Hepatocyte (in vitro differentiated cells): ENCODE measurements around the gene HOXD11.

ENCODE experiments used
- CTCF ChIP-seq: fragments of 200-600 bp; sonication (generic); IDR thresholded peaks from 2 replicates; pipeline ENCODE4 v1.5.1; 2016; ENCODE audit warnings: antibody characterized with exemption, mild to moderate bottlenecking; ENCODE audit not compliant: poor library complexity
- EZH2 ChIP-seq: fragments of 200-600 bp; sonication (generic); IDR thresholded peaks from 2 replicates; pipeline ENCODE4 v1.6.1; 2016; ENCODE audit warnings: antibody characterized with exemption, mild to moderate bottlenecking, borderline replicate concordance

GRCh38 chr2:176136374-176137251 is 29.5 kb downstream of the HOXD11 start:
- TF ChIP-seq CTCF (no peak), EZH2 (peak; percentile 30)
